ENCODE data around the gene IQSEC2.

The IQSEC2 gene

GRCh38 chrX:53281321-53281822 is at the start of gene IQSEC2:
IQSEC2 (minus strand) TSS chrX:53281584.
- peak; percentile 36 for DNase-seq

GRCh38 chrX:53330331-53330730 is 48.9 kb upstream of the IQSEC2 start:
- DNase-seq = no peak

GRCh38 chrX:53324803-53325202 is 43.4 kb upstream of the IQSEC2 start:
- no peak for DNase-seq

DNA sequence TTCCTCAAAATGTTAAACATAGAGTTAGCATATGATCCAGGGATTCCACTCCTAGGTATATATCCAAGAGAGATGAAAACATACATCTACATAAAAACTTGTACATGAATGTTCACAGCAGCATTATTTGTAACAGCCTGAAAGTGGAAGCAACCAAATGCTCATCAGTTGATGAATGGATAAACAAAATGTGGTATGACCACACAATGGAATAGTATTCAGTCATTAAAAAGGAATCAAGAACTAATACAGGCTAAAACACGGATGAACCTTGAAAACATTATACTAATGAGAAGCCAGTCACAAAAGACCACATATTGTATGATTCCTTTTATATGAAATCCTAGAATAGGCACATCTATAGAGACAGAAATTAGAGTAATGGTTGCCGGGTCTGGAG is 42.7 kb upstream of the IQSEC2 start:
- DNase-seq = no peak

- no peak for DNase-seq
These were observed 41.8 kb upstream of the IQSEC2 start for GRCh38 chrX:53323196-53323595.

DNA sequence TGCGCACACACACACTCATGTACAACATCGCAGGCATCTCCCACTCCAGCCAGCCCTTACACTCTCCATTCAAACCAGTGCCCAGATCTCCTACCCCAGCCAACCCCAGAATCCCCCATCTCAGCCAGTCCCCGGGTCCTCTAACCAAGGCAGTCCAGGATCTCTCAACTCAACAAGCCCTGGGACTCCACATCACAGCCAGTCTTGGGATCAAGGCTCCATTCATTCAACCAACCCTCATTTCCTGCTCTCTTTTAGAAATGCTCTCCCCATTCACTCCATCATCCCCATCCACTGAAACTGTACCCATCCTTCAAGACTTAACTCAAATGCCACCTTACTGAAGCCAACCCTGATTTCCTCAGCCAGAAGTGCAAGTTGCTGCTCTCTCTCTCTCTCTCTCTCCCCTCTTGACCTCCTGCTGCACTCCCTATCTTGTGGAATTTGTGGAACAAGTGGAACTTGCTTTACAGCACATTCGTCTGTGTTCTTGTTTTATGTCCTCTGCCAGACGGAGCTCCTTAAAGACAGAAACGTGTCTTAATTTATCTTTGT is 40.6 kb upstream of the IQSEC2 start:
- no peak for DNase-seq

GRCh38 chrX:53321230-53321942 is 40.0 kb upstream of the IQSEC2 start:
- no peak for DNase-seq

DNA sequence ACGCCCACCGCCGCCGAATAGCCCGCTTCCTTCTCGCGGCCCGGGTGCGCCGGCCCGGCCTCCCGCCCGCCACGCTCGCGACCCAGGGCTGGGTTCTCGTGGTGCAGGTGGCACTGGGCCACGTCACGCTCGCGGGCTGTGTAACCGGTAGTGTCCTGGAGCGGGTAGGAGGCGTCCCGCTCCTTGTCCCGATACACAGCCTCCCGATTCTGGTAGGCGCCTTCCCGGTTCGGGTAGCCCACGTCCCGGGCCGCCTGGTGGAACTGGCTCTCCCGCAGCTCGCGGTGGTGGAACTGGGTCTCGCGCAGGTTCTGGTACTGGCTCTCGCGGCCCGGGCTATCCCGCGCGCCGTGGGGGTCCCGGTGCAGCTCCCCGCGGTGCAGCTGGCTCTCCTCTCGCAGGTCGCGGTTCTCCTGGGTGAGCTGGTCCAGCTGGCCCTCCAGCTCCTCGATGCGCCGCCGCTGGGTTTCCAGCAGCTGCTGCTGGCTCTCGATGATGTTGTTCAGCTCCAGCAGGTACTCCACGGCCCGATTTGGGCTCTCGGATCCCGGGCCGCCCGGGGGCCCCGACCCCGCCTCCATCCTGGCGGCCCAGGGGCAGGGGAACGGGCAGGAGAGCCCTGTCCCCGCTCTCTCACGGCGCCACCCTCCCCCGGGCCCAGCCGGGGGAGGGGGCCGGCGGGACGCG is 39.3 kb upstream of the IQSEC2 start:
- no peak for DNase-seq

- no peak for DNase-seq
These were observed 38.5 kb upstream of the IQSEC2 start for GRCh38 chrX:53319614-53320542.

GRCh38 chrX:53318766-53319353 is 37.5 kb upstream of the IQSEC2 start:
- DNase-seq = no peak

DNA sequence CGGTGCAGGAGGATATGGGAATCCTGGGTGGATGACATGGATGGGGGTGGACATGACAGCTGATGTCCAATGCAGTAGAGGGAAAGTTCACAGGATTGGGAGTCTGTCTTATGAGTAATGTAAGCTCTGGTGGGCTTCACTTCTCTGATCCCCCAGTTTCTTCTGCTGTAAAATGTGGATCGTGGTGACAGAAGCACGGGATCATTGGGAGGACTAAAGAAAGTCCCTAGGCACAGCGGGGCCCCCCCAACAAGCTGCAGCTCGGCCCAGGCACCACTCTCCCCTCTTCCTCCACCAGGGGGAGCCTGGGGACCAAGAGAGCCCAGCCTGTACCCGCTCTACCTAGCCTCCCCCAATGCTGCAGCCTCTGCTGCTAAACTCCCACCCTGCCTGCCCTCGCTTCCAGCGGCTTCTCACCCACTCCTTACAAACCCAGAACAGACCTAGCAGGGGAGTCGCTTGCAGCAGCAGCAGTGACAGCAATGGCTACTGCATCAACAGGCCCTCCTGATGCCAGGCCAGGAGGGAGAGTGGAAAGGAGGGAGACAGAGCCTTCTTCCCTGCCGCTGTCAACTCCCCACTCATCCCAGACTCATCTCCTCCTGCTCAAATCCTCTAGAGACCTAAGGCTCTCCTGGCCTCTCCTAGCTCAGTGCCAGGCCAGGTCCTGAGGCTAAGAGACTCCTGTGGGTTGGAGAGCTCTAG is 36.1 kb upstream of the IQSEC2 start:
- peak; percentile 67 for DNase-seq

- DNase-seq = no peak
These were observed 35.5 kb upstream of the IQSEC2 start for GRCh38 chrX:53316860-53317237.

DNA sequence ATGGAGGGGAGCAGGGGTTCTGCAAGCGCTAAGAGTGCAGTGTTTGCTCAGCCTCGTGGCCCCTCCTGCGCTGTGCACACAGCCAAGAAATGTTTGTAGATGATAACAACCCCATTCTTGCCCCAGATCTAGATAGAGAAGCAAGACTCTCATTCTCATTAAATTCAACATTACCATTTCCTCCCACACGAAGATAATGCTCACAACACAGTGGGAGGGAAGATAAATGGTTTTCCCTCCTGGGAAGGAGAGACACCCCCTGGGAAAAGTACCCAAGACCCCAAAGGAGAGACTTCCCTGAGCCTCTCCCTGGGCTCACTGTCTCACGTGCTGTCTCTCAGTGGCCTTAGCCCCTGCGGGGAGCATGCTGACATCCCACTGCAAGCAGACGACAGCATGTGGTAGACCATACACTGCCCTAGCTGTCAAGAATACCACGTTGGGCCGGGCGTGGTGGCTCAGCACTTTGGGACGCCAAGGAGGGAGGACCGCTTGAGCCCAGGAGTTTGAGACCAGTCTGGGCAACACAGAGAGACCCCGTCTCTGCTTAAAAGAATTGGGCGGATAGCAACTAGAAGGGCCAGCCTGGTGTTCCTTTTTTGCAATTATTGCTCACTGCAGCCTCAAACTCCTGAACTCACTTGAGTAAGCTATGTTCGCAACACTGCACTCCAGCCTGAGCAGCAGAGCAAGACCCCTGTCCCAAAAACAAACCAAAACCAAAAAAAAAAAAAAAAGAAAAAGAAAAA is 34.9 kb upstream of the IQSEC2 start:
- DNase-seq = no peak

- DNase-seq = no peak
These were observed 32.3 kb upstream of the IQSEC2 start for GRCh38 chrX:53313728-53314105.

DNA sequence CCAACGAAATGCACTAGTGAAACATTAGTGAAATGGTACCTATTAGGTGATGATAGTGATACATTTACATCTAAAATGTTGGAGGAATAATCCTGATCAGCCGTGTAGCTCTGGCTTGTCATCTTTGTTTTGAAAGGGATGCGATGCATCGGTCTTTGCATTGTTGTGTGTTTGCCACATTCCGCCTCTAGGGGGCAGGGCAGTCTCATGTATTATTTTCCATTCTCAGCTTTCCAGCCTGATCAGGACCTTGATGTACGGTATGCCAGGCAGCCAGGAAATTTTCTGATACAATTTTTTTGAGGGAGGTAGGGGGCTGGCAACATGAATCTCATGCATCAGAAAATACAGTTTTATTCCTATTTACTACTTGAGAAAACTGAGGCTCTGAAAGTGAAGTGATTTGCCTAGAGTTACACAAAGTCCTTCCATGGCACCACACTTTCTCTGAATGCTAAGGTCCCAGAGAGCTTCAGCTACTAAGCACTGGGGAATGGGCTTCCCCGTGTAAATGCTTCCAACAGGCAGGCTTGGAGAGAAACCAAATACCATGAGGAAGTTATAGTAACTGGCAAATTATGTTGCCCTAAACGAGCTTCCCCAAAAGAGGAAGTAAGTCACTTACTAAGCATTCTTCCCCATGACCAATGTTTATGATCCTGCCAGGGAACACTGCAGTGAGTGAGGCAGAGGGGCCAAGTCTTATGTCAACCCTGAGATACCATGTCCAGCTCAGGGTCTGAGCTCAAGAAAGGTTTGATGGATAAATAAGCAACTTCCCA is 31.8 kb upstream of the IQSEC2 start:
- DNase-seq = peak; percentile 71

- no peak for DNase-seq
These were observed 28.5 kb upstream of the IQSEC2 start for GRCh38 chrX:53309837-53310236.

- DNase-seq = no peak
These were observed 27.5 kb upstream of the IQSEC2 start for GRCh38 chrX:53308836-53309235.

GRCh38 chrX:53305996-53306937 is 24.9 kb upstream of the IQSEC2 start:
- DNase-seq = no peak

Measured in midbrain (tissue), 1 donor.